ENCODE data around the gene NOP16. TPM values are rescaled to one million over a fixed set of nuclear protein-coding genes. Genes with fewer than 3 reads are reported as not detected.

NOP16 gene
- total RNA-seq, 1 donor from 2014 or later = 21.7 TPM

GRCh38 chr5:176360894-176361436, 27.4 kb downstream of the NOP16 start:
- DNase-seq (ENCODE audit: low read depth, low spot score) = no peak

GRCh38 chr5:176359658-176360057, 28.7 kb downstream of the NOP16 start:
- no peak for DNase-seq (ENCODE audit: low read depth, low spot score)

- no peak for DNase-seq (ENCODE audit: low read depth, low spot score)
These were observed 32.2 kb downstream of the NOP16 start for GRCh38 chr5:176356179-176356566.

GRCh38 chr5:176355400-176356178, 32.8 kb downstream of the NOP16 start:
- no peak for DNase-seq (ENCODE audit: low read depth, low spot score)

- DNase-seq (ENCODE audit: low read depth, low spot score) = no peak
These were observed 34.9 kb downstream of the NOP16 start for GRCh38 chr5:176353533-176353932.

GRCh38 chr5:176352116-176352878, 36.1 kb downstream of the NOP16 start:
- DNase-seq (ENCODE audit: low read depth, low spot score) = no peak

- no peak for DNase-seq (ENCODE audit: low read depth, low spot score)
These were observed 38.0 kb downstream of the NOP16 start for GRCh38 chr5:176350416-176350815.

- DNase-seq (ENCODE audit: low read depth, low spot score) = no peak
These were observed 45.5 kb downstream of the NOP16 start for GRCh38 chr5:176342766-176343458.

GRCh38 chr5:176342158-176342483, 46.3 kb downstream of the NOP16 start:
- DNase-seq (ENCODE audit: low read depth, low spot score) = no peak

GRCh38 chr5:176341325-176342157, 46.9 kb downstream of the NOP16 start:
- DNase-seq (ENCODE audit: low read depth, low spot score) = no peak

GRCh38 chr5:176339304-176339703, 49.1 kb downstream of the NOP16 start:
- no peak for DNase-seq (ENCODE audit: low read depth, low spot score)

- no peak for DNase-seq (ENCODE audit: low read depth, low spot score)
These were observed 50.5 kb downstream of the NOP16 start for GRCh38 chr5:176337913-176338312.

GRCh38 chr5:176334031-176334770, 54.2 kb downstream of the NOP16 start:
- DNase-seq (ENCODE audit: low read depth, low spot score) = no peak

Other genes with a start within 250 kb of the NOP16 start
- 3.8 TPM in 2 replicates for gene SIMC1, start 150.2 kb downstream of the NOP16 start, total RNA-seq
- gene KIAA1191, start 26.8 kb downstream of the NOP16 start, total RNA-seq = 105 and 110 TPM in 2 replicates
- 6.7 and 9.2 TPM in 2 replicates for gene ARL10, start 23.1 kb downstream of the NOP16 start, total RNA-seq
- gene HIGD2A, start 153 bp upstream of the NOP16 start, total RNA-seq = 42.7 and 43.5 TPM in 2 replicates
- 135 and 136 TPM in 2 replicates for gene CLTB, start 27.9 kb upstream of the NOP16 start, total RNA-seq
- 37.9 and 47.1 TPM in 2 replicates for gene FAF2, start 59.8 kb upstream of the NOP16 start, total RNA-seq
- gene RNF44, start 148.8 kb upstream of the NOP16 start, total RNA-seq = 3.2 and 3.5 TPM in 2 replicates
- gene CDHR2, start 160.7 kb upstream of the NOP16 start, total RNA-seq = not detected in 2 replicates
- gene GPRIN1, start 221.6 kb upstream of the NOP16 start, total RNA-seq = 6.0 and 7.5 TPM in 2 replicates
- 0.07 TPM in 1 of 2 replicates, not detected in the other for gene SNCB, start 241.9 kb upstream of the NOP16 start, total RNA-seq
- not detected in 2 replicates for gene EIF4E1B, start 242.1 kb upstream of the NOP16 start, total RNA-seq

All from pulmonary artery endothelial cell (primary cell).